ENCODE results near the gene CNTFR. TPM values are rescaled to one million over a fixed set of nuclear protein-coding genes. Genes with fewer than 3 reads are reported as not detected.
"Not testable (repeated sequence)": the region's sequence is repeated elsewhere in the genome, so short reads cannot be mapped to it uniquely, and the experiment has no call there.

Gene CNTFR
- polyA plus RNA-seq, 1 donor from 2014 or later = not detected

DNA sequence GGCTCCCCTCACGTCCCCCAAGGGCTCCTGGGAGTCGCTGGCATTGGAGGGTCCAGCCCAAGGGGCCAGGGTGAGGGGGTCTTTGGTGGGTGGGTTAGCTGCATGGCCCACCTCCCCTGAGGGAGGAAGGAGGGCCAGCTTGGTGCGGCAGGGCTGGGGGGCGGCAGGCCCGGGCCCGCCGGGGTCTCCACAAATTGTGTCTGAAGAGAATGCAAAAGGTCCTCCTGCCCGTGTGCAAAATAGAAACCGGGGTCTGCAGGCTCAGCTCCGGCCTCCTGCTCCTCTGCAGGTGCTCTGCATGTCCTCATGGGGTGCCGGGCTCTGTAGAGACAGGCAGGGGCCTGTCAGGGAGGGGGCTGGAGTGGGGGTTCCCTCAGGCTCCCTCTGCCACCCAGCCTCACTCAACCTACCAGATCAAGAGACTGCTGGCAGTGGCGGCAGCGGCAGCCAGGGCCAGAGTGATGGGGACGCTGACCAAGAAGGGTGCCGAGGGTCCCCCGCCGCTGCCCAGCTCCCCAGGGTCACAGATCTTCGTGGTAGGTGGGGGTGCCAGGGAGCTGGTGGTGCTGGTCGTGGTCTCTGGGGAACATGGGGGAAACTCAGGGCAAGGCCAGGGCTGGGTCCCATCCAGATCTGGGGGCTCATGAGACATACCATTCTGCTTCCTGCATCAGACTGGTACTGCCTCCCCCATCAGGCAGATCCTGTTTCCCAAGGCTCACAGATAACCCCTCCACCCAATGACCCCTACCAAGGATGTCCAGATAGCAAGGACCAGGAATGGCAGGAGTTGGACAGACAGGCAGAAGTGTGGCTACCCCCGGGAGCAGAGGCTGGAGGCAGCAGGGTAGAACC is 37.5 kb downstream of the CNTFR start:
- Mint-ChIP-seq H3K9me3 (no peaks in the 10 kb centered on the region), H3K27me3 (peaks cover 13% of the 10 kb centered on the region), H3K4me3 (no peak overlapping the region), H3K4me1 (peaks cover 0 to 1% (median 0%) of the 10 kb centered on the region in 3 donors), H3K27ac (no peak overlapping the region), H3K36me3 (no peaks in the 10 kb centered on the region)

DNA sequence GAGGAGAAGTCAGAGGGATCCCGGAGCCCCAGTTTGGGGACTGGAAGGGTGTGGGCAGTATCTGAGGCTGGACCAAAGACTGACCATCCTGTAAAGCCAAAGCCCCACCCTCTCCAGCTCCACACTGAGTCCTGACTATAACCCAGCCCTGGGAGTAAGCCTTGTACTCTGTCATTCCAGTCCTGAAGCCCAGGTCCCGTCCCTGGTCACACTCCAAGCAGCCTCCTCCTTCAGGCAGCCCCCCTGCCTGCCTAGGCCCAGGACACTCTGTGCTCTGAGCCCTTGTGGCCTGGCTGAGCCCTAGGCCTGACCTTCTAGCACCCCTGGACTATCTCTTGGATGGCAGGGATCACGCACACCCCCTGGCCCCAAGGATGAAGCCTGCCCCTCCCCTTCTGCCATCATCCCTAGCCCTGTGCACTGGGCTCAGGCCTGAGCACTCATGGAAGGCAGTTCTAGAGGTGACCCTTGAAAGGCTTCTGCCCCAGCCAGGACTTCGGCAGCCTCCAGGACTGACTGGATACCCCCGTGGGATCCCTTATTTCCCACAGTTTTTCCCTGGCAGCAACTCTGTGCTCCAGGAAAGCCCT is 38.7 kb downstream of the CNTFR start:
- H3K36me3 Mint-ChIP-seq = no peaks in the 10 kb centered on the region
- peaks cover 0 to 1% (median 0%) of the 10 kb centered on the region in 3 donors for H3K4me1 Mint-ChIP-seq
- H3K9me3 Mint-ChIP-seq = no peaks in the 10 kb centered on the region
- H3K27me3 Mint-ChIP-seq = peaks cover 14% of the 10 kb centered on the region
- H3K4me3 Mint-ChIP-seq = peak overlapping the region in 1 of 4 donors; percentile 23
- no peak overlapping the region for H3K27ac Mint-ChIP-seq

DNA sequence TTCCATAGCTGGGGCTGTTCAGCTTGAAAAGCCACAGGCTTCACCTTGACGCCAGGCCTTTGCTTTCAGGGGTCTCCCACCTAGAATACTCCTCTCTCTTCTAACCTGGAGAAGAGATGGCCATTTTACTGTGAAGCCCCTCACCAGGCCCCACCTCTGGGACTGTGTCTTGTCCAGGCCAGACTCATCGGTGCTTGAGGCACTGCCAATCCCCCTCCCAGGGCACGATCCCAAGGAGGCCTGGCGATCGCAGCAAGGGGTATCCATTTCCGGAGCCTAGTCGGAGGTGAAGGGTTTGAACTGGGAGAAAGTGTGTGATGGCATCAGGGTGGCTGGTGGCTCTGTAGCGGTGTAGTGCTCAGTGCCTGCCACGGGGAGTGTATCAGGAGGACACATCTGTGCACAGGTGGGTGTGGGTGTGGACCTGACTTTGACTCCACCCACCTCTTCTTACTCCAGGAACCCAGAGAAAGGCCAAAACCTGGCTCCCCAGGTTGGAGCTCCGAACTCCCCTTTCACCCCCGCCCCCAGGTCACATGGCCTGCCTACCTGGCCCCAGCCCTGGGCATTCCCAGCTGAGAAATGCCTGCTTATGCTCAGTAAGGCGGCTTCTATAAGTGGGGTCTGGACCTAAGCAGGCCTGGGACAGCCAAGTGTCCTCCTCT is 39.4 kb downstream of the CNTFR start:
- Mint-ChIP-seq H3K4me3 (no peak overlapping the region), H3K9me3 (no peaks in the 10 kb centered on the region), H3K4me1 (peaks cover 0 to 1% (median 0%) of the 10 kb centered on the region in 3 donors), H3K36me3 (no peaks in the 10 kb centered on the region), H3K27me3 (peaks cover 14% of the 10 kb centered on the region), H3K27ac (no peak overlapping the region)

DNA sequence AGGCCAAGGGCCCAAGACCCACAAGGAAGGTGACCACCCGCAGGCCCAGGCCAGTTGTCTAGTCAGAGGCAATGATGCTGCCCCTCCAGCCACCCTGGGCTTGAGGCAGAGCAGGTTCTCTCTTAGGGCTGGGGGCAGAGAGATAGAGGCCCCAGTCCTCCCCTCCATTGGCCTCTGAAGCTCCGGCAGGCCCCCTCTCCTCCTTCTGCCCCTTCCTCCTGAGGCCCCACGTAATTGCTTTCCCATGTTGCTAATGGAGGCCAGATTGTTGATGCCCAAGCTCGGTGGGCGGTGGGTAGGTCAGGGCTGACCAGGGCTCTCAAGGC is 40.2 kb downstream of the CNTFR start:
- Mint-ChIP-seq H3K36me3 (no peaks in the 10 kb centered on the region), H3K27me3 (peaks cover 10% of the 10 kb centered on the region), H3K4me3 (no peak overlapping the region), H3K4me1 (no peaks in the 10 kb centered on the region), H3K27ac (no peak overlapping the region), H3K9me3 (no peaks in the 10 kb centered on the region)

DNA sequence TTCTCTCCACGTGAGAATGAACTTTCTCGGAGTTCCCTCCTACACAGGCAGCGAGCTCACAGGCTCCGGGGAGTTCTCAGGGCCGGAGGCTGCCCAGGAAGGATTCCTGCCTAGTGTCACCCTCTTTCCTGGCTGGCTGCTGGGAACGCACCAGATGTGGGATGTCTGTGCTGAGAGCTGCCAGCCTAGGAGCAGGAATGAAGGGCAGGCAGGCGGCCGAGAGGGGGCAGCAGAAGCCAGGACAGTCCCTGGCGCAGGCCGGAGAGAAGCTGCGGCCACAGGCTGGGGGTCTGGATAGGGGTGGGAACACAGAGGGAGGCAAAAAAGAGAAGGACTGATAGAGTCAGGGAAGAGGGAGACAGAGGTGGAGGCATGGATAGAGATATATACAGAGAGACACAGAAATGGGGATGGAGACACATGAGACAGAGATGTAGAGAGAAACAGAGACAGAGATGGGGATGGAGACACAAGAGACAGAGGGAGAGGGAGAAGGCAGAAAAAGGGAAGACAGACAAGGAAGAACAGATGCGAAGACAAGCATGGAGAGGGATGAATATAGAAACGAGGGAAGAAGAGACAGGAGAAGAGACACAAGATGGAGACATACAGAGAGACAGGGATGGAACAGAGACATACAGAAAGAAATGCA is 41.4 kb downstream of the CNTFR start:
- Mint-ChIP-seq H3K4me3 (no peak overlapping the region), H3K27ac (peak overlapping the region in 1 of 3 donors; percentile 15), H3K36me3 (no peaks in the 10 kb centered on the region), H3K4me1 (no peaks in the 10 kb centered on the region), H3K9me3 (no peaks in the 10 kb centered on the region), H3K27me3 (peaks cover 11% of the 10 kb centered on the region)

DNA sequence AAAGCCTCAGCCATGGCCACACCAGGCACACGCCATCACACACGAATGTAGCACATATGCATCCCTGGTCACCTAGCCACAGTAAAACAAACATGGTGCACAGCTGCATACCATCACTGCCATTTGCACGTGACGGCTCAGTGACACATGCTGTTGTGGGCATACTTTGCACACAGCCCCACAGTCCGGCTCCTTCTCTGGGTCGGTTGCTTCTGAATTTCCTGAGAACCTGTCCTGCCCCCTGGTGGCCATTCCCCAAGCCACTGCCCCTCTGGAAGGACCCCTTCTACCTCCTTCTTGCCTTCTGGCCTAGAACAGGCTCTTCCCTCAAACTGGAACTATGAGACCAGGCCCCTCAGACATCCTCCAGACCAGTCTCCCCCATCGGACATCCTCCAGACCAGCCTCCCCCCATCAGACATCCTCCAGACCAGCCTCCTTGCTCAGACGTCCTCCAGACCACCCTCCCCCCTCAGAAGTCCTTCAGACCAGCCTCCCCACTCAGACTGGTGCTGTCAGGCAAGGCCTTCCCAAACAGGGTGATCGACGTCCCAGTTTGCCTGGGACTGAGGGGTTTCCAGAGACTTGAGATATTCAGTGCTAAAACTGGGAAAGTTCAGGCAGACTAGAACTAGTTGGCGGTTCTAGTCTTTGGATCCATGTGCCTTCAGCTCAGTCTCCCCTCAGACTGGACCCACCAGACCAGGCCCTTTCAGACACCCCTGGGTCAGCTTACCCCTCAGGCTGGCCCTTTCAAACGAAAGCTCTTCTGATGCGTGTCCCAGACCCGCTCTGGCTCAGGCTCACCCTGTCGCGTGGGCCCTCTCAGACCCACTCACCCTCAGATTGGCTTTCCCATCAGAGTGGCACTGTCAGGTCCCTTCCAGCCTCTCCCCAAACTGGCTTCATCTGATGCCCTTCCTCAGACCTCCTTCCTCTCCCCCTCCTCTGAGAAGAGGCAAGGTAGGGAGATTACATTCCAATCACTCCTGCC is 42.4 kb downstream of the CNTFR start:
- no peak overlapping the region for H3K4me3 Mint-ChIP-seq
- H3K27ac Mint-ChIP-seq = no peak overlapping the region
- no peaks in the 10 kb centered on the region for H3K36me3 Mint-ChIP-seq
- peaks cover 11% of the 10 kb centered on the region for H3K27me3 Mint-ChIP-seq
- no peaks in the 10 kb centered on the region for H3K4me1 Mint-ChIP-seq
- H3K9me3 Mint-ChIP-seq = no peaks in the 10 kb centered on the region

DNA sequence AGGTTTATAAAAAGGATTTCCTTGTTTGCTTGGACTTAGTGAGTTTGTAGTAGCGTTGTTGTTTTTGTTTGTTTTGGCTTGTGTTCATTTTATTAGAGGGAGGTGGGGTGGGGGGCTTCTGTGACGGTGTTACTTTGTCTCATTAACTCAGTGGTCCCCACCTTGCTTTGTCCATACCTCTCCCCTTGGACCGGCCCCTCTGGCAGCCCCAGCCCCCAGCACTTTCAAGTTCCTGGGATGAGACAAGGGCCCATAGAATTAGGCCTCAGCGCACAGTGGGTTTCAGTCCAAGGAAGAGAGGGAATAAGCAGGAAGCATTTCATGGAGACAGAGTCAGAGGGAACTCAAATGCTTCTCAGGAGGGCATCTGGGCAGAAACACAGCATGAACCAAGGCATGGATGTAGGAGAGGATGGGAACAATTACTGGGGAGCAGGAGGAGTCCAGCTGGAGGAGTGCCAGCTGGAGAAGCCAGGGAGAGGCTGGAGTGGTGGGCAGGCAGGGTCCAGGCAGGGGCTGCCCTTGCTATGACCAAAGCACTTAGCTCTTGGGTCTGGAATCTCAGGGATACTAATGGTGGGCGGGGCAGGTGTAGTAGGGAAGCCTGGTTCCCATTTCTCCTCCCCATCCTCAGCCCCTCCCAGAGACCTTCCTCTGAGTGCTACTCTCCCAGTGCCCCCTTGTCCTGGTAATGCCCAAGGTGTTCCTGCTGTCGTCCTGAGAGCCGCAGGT is 43.3 kb downstream of the CNTFR start:
- H3K9me3 Mint-ChIP-seq = no peaks in the 10 kb centered on the region
- no peak overlapping the region for H3K27ac Mint-ChIP-seq
- no peak overlapping the region for H3K4me3 Mint-ChIP-seq
- H3K36me3 Mint-ChIP-seq = no peaks in the 10 kb centered on the region
- H3K27me3 Mint-ChIP-seq = peaks cover 11% of the 10 kb centered on the region
- no peaks in the 10 kb centered on the region for H3K4me1 Mint-ChIP-seq

DNA sequence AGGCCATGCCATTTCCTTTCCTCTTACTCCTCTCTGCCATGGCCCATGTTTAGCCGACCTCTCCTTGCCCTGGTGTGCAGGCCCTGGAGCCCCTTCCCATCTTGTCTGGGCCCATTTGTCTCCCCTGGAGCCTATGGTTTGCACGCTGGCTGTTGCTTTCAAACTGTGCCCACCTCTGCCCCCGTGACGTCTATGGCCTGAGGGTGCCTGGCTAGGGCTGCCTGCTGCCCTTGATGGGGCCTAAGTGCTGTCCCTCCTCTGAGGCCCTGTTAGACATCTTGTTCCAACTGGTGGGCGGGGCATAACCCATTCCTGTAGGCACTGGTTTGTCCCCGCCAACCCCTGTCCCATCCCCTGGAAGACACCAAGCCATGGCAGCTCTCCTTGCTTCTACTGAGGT is 44.0 kb downstream of the CNTFR start:
- Mint-ChIP-seq H3K27me3 (peaks cover 11% of the 10 kb centered on the region), H3K4me1 (no peaks in the 10 kb centered on the region), H3K36me3 (no peaks in the 10 kb centered on the region), H3K4me3 (no peak overlapping the region), H3K27ac (no peak overlapping the region), H3K9me3 (no peaks in the 10 kb centered on the region)

DNA sequence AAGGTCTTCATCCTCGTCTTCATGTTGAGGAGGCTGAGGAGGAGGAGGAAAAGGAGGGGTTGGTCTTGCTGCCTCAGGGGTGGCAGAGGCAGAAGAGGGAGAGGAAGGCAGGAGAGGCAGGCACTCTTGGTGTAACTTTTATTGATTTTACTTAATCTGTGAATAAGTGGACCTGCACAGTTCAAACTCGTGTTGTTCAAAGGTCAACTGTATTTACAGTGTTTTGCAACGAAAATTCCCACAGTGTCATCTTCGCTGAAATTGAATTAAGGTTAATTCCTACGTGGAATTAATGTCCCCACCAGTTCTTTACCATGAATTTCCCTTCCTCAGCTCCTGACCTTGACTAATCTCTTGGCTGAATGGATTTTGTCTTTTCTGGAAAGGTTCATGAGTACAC is 45.5 kb downstream of the CNTFR start:
- peaks cover 13% of the 10 kb centered on the region for H3K27me3 Mint-ChIP-seq
- no peaks in the 10 kb centered on the region for H3K9me3 Mint-ChIP-seq
- H3K4me1 Mint-ChIP-seq = no peaks in the 10 kb centered on the region
- H3K36me3 Mint-ChIP-seq = no peaks in the 10 kb centered on the region
- H3K27ac Mint-ChIP-seq = no peak overlapping the region
- H3K4me3 Mint-ChIP-seq = no peak overlapping the region

DNA sequence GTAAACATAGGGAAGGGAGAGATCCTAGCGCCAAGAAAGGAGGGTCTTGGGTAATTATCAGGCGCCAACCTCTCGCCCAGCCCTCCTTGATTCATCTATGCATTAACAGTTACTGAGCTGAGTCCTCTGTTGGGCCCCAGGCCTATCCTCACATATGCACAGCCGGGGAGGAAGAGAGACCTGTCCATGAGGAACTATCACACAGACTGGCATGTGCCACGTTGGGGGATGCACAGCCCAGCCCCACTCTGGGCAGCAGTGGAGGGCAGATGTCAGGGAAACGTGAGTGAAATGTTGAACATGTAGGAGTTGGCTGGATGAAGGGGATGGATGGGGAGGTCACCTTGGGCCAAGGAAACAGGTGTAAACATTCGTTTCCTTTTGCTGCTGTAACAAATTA is 48.0 kb downstream of the CNTFR start:
- Mint-ChIP-seq H3K27me3 (peaks cover 10% of the 10 kb centered on the region), H3K4me1 (no peaks in the 10 kb centered on the region), H3K9me3 (no peaks in the 10 kb centered on the region), H3K4me3 (no peak overlapping the region), H3K36me3 (no peaks in the 10 kb centered on the region), H3K27ac (no peak overlapping the region)

DNA sequence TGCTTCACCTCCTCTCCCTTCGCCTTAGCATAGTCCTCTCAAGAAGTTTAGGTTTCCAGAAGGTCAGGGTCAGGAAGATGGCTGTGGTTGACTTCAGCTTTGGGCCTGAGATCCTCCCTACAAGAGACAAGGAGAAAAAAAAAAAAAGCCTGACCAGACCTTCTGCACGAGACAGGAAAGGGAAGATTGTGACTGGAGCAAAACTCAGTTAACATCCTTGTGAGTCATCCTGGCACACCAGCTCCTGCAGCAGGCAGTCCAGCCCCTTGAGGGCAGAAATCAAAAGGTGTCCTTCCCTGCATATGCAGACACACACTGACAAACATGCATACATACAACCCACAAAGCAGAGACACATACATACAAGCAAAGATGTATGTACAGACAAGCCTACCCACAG is 48.7 kb downstream of the CNTFR start:
- Mint-ChIP-seq H3K36me3 (no peaks in the 10 kb centered on the region), H3K9me3 (no peaks in the 10 kb centered on the region), H3K27me3 (peaks cover 11% of the 10 kb centered on the region), H3K4me3 (no peak overlapping the region), H3K4me1 (no peaks in the 10 kb centered on the region), H3K27ac (no peak overlapping the region)

DNA sequence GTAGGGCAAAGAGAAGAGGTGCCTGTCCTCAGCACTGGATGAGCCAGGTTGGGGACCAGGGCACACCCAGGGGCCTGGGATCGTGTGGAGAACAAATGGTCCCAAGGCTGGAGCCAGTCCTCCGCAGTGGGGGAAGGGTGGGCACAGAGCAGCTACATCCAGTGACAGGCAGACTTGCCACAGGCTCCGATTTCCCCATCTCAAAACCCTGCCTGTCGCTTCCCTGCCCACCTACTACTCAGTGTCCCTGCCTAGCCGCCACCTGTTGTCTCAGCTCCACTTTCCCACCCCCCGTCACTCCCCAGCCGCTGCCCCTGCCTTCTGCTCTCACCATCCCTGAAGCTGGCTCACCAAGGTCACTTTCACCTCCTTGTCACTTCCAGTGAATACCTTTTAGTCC is 52.8 kb downstream of the CNTFR start:
- H3K9me3 Mint-ChIP-seq = no peaks in the 10 kb centered on the region
- H3K4me1 Mint-ChIP-seq = peaks cover 0 to 1% (median 0%) of the 10 kb centered on the region in 3 donors
- no peak overlapping the region for H3K27ac Mint-ChIP-seq
- no peaks in the 10 kb centered on the region for H3K36me3 Mint-ChIP-seq
- peaks cover 32% of the 10 kb centered on the region for H3K27me3 Mint-ChIP-seq
- H3K4me3 Mint-ChIP-seq = no peak overlapping the region

DNA sequence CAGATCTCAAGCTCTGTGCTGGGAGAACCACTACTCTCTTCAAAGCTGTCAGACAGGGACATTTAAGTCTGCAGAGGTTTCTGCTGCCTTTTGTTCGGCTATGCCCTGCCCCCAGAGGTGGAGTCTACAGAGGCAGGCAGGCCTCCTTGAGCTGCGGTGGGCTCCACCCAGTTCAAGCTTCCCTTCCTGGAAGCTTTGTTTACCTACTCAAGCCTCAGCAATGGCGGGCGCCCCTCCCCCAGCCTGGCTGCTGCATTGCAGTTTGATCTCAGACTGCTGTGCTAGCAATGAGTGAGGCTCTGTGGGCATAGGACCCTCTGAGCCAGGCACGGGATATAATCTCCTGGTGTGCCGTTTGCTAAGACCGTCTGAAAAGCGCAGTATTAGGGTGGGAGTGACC is 57.5 kb downstream of the CNTFR start:
- not testable (repeated sequence) for H3K36me3 Mint-ChIP-seq, H3K4me1 Mint-ChIP-seq, H3K9me3 Mint-ChIP-seq, H3K27ac Mint-ChIP-seq, H3K4me3 Mint-ChIP-seq
- H3K27me3 Mint-ChIP-seq = peaks cover 31% of the 10 kb centered on the region

DNA sequence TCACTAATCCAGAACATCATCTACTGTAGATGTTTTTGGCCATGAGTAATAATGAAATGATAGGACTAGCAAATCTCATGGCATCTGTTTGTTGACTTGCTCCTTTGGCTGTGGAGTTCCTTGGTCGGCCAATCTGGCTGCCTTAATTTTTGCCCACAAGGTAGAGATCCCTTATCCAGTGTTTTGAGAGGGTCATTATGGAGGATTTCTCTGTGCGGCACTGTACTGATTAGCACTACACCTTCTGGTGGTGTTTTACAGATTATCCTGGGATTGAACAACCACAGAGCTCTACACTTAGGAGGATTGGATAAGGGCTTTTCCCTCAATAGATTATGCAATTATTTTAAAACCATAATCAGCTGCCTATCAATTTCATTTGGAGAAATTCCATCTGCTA is 63.5 kb downstream of the CNTFR start:
- Mint-ChIP-seq H3K4me3 (no peak overlapping the region), H3K9me3 (peaks cover 0 to 2% (median 0%) of the 10 kb centered on the region in 3 donors), H3K36me3 (no peaks in the 10 kb centered on the region), H3K27ac (no peak overlapping the region), H3K27me3 (peaks cover 11% of the 10 kb centered on the region), H3K4me1 (peaks cover 0 to 11% (median 4%) of the 10 kb centered on the region in 3 donors)
